CD4-positive, alpha-beta T cell treated with Interferon gamma for 1 hour (primary cell): ENCODE measurements around the gene EVA1A.

Experiments used
- DNase-seq: peaks from one replicate; pipeline ENCODE4 v3.0.0-alpha.2; 2020

EVA1A gene

GRCh38 chr2:75589391-75590105 is 28.8 kb upstream of the EVA1A start:
- DNase-seq: no peak

GRCh38 chr2:75587954-75588587 is 27.3 kb upstream of the EVA1A start:
- DNase-seq: no peak

DNA sequence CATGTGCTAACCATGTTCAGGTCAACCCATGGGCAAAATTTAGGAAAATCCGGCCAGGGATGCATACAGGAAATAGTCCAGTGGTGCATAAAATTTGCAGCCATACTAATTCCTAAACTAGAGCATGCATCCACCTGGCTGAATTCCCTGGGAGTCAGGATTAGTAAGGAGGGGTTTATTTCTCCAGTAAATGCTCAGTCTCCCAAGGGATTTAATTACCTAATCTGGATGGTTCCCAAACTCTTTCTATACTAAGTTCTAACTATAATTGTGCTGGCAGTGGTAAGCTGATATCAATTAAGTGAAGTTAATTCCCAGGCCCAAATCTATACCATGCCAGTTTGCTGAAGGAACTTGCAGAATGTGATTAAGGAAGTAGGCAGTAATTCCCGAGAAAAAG is 26.2 kb upstream of the EVA1A start:
- no peak for DNase-seq

- no peak for DNase-seq
Observed at GRCh38 chr2:75582840-75583239, 22.1 kb upstream of the EVA1A start.

GRCh38 chr2:75580606-75581005 is 19.9 kb upstream of the EVA1A start:
- DNase-seq: no peak

GRCh38 chr2:75580156-75580555 is 19.4 kb upstream of the EVA1A start:
- DNase-seq: no peak

DNA sequence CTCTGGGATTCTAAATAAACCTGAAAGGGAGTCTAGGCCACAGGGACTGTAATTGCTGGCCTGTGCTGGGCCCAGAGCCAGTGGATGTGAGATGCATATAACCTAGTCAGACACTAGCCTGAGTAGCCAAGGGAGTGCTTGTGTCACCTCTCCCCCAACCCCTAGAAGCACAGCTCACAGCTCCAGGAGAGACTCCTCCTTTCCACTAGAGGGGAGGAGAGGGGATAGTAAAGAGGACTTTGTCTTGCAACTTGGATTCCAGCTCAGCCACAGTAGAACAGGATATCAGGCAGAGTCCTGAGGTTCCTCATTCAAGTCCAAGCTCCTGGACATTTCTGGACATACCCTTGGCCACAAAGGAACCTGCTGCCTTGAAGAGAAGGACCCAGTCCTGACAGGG is 18.4 kb upstream of the EVA1A start:
- DNase-seq: no peak

DNA sequence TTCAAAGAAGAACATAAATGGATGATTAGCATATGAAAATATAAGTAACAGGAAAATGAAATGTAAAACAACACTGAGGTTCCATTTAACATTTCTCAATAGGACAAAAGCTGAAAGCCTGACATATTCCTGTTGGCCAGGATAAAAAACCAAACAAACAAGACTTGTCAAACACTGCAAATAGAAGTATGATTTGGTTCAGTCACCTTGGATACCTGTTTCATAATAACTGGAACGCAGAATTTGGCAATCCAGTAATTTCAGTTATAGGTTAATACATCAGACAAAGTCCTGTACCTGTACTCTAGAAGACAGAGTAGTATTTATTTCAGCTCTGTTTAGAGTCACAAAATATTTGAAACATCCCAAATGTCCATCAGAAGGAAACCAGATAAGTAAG is 16.5 kb upstream of the EVA1A start:
- no peak for DNase-seq

DNA sequence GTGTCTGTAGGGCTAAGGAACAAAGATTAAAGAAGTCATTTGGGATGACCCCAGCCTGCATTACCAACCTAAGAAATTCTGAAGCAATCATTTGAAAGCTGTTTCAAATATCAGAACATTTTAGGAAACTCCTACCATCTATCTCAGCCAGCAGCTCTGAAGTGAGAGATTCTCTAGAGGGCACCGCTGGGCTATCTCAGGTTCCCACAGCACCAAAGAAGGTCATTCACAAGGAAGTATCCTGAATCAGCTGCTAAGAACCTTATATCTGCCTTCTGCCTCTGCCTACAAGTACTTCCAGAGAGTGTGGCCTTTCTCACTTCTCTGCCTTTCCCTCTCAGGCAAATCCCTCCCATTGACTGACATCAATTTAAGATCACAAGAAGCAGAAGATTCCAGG is 13.4 kb upstream of the EVA1A start:
- DNase-seq: no peak

- DNase-seq: no peak
Observed at GRCh38 chr2:75573145-75573878, 12.6 kb upstream of the EVA1A start.

DNA sequence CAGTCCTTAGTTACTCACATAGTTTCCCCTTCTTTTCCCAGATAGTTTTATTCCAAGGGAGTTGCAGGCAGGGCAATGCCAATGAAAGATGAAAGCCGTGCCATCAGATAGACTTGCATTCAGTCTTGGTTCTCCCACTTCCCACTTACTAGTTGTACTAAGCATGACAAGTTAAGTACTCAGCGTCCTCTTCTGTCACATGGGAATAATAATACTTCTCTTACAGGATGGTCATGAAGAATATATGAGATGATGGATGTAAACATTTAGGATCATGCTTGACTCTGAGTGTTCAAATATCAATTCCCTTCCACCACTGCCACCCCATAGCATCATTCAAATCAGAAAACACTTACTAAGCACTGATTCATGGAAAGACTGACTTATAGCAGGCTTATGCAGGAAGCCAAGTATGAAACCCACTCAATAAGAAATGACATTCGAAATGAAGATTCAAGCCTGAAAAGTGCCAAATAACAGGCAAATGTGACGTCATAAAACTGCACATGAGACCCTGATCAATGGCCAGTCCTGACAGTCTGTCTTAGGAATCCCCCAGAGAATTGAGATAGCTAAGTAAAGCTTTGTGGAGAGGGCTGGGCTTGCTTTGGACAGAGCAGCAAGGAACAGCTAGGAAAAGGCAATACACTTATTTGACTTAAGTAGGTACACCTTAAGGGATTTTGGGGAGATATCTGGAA is 11.1 kb upstream of the EVA1A start:
- no peak for DNase-seq

- no peak for DNase-seq
Observed at GRCh38 chr2:75570948-75571729, 10.4 kb upstream of the EVA1A start.

- no peak for DNase-seq
Observed at GRCh38 chr2:75570024-75570947, 9.5 kb upstream of the EVA1A start.

GRCh38 chr2:75569546-75569945 is 8.8 kb upstream of the EVA1A start:
- DNase-seq: no peak

- DNase-seq: no peak
Observed at GRCh38 chr2:75568174-75568573, 7.4 kb upstream of the EVA1A start.

GRCh38 chr2:75565472-75566462 is 5.0 kb upstream of the EVA1A start:
- no peak for DNase-seq

DNA sequence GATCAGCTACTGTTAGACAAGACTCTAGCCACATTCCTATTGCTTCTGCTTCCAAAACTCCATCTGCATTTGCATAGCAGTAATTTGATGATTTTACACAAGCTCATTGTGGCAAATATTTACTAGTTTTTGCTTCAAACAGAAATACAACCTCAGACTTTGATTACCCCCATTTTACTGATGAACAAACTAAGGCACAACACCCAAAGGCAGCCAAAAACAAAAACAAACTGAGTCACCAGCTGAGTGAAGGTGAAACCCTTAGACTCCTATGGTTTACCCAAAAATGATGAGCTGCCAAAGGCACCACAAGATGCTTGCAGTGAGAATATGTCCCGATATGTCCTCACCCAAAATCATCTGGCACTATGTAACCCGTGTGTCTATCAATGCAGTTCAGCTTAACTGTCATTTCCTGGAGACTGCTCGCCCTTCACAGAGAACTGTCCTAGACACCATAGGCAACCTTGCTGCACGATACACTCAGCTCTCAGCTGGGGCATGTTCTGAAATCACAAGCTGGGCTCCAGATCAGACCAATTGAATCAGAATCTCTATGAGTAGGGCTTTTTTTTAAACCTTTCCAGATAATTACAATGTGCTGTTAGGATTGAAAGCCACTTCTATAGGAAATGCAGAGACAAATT is 4.1 kb upstream of the EVA1A start:
- no peak for DNase-seq

GRCh38 chr2:75564026-75564688 is 3.4 kb upstream of the EVA1A start:
- DNase-seq: no peak

- no peak for DNase-seq
Observed at GRCh38 chr2:75563591-75563990, 2.9 kb upstream of the EVA1A start.
